ENCODE measurements around the gene ABCB8. TPM values are rescaled to one million over a fixed set of nuclear protein-coding genes. Genes with fewer than 3 reads are reported as not detected.

ABCB8 gene
- total RNA-seq, 2 experiments from 2014 or later, result 51.2 to 53.3 TPM

DNA sequence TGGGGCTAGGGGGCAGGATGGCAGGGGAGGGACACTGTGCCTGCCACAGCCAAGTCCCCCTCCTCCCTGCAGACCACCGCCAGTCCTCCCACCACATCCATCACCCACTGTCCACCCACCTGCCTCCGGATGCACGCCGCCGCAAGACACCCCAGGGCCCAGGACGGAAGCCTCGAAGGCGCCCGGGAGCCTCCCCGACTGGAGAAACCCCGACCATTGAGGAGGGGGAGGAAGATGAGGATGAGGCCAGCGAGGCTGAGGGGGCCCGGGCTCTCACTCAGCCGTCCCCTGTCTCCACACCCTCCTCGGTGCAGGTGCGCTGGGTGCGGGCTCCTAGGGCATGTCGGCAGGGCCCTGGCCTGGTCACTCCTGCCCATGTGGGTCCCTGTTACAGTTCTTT is 36.2 kb downstream of the ABCB8 start:
- ChIA-PET CTCF (no interaction called here), POLR2A (no interaction called here)
- no peaks in the 10 kb centered on the region for H3K9me3 Mint-ChIP-seq
- H3K4me3 Mint-ChIP-seq, result no peak overlapping the region
- peaks cover 35% of the 10 kb centered on the region for H3K36me3 Mint-ChIP-seq (ENCODE audit: low read depth)
- no peak for DNase-seq
- H3K27me3 Mint-ChIP-seq, result no peaks in the 10 kb centered on the region
- peaks cover 18% of the 10 kb centered on the region for H3K4me1 Mint-ChIP-seq
- H3K27ac Mint-ChIP-seq, result no peak overlapping the region

DNA sequence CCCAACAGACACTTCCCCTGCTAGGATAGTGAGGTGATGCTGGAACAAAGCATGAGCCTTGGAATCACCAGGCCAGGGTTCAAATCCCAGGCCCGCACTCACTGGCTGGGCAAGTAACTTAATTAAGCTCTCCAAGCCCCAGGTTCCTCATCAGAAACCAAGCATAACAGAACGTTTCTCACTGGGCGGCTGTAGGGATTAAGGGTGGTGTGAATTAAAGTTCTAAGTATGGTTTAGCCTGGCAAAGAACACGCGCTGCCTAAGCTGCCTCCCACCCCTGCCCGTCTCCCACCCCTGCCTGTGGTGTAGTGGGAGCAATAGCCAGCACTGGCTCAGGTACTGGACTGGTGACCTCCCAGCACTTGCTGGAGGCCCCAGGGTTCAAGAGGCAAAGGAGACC is 36.7 kb downstream of the ABCB8 start:
- H3K27me3 Mint-ChIP-seq, result no peaks in the 10 kb centered on the region
- POLR2A ChIA-PET, result no interaction called here
- no peak overlapping the region for H3K27ac Mint-ChIP-seq

DNA sequence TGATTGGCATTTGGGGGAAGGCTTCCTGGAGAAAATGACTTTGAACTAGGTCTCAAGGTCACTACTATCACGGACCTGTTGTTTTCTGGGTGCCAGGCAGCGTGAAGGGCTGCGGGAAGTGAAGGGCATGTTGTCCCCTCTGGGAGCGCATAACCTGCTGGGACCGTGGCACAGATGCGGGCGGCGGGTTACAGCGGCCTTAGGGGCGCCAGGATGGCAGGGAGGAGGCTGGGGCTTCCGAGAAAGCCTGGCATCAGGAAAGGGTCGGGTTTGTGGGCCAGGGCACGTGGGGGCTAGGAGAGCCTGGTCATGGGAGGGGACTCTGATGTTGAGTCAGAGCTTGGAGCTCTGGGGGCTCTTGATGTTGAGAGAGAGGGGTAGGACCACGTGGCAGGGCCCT is 37.3 kb downstream of the ABCB8 start:
- DNase-seq, result no peak
- peaks cover 14% of the 10 kb centered on the region for H3K4me1 Mint-ChIP-seq
- H3K36me3 Mint-ChIP-seq (ENCODE audit: low read depth), result peaks cover 37% of the 10 kb centered on the region
- no peak overlapping the region for H3K4me3 Mint-ChIP-seq
- ChIA-PET CTCF (no interaction called here), POLR2A (interaction anchor here (0.9 kb wide), 1 partner anchor 15 kb away, joined by 4 read pairs; the partner anchor contains the start of gene FASTK)
- H3K9me3 Mint-ChIP-seq, result no peaks in the 10 kb centered on the region
- H3K27ac Mint-ChIP-seq, result no peak overlapping the region
- no peaks in the 10 kb centered on the region for H3K27me3 Mint-ChIP-seq

More for the DNA sequence above, 36.7 kb downstream of the ABCB8 start:
- CTCF ChIA-PET, result no interaction called here
- Mint-ChIP-seq H3K9me3 (no peaks in the 10 kb centered on the region), H3K4me3 (no peak overlapping the region), H3K36me3 (ENCODE audit: low read depth) (peaks cover 35% of the 10 kb centered on the region), H3K4me1 (peaks cover 18% of the 10 kb centered on the region)
- DNase-seq, result no peak

DNA sequence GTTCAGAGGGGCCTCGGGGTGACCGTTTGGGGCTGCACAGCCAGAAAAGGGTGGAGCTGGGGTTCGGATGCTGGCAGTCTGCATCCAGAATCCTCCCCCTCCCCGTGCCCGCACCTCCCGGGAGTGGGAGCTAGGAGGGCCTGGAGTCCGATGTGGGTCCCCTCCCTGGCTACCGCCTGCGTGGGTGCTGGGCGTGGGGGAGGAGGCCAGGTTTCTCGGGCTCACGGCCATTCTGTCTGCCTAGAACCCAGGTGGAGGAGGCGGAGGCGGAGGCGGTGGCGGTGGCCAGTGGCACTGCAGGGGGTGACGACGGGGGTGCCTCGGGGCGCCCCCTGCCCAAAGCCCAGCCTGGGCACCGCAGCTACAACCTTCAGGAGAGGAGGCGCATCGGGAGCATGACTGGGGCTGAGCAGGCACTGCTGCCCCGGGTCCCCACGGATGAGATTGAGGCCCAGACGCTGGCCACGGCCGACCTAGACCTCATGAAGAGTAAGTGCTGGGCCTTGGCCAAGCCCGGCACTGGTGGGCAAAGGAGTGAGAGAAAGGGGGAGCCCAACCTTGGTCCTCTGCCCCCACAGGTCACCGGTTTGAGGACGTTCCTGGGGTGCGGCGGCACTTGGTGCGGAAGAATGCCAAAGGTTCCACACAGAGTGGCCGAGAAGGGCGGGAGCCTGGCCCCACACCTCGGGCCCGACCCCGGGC is 38.2 kb downstream of the ABCB8 start:
- ChIA-PET POLR2A (interaction anchor here (0.9 kb wide), 1 partner anchor 14 kb away, joined by 4 read pairs; the partner anchor contains the start of gene FASTK), CTCF (no interaction called here)
- H3K9me3 Mint-ChIP-seq, result no peaks in the 10 kb centered on the region
- no peak overlapping the region for H3K4me3 Mint-ChIP-seq
- DNase-seq, result no peak
- H3K27ac Mint-ChIP-seq, result no peak overlapping the region
- H3K27me3 Mint-ChIP-seq, result no peaks in the 10 kb centered on the region
- peaks cover 38% of the 10 kb centered on the region for H3K36me3 Mint-ChIP-seq (ENCODE audit: low read depth)
- H3K4me1 Mint-ChIP-seq, result peaks cover 6% of the 10 kb centered on the region

DNA sequence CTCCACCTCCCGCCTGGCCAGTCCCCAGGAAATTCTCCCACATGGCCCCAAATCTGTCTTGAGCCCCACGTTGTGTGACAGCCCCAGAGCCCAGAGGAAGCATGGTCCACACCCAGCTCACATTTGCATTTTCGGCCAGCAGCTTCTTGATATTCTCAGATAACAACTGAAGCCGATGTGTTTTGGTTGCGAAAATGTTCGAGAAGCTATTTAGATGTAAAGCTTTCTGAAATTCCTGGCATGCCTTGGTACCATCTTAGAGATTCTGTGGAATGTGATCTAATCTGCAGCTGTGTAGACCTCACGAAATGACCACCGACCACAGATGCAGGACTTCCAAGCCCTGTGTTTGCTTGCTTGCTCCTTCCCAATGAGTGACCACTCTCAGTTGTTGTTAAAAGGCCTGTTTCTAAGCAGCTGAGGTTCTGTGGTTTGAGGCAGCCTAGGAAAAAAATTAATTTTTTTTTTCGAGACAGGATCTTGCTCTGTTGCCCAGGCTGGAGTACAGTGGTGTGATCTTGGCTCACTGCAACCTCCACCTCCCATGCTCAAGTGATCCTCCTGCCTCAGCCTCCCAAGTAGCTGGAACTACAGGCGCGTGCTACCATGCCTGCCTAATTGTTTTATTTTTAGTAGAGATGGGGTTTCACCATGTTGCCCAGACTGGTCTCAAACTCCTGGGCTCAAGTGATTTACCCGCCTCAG is 40.0 kb downstream of the ABCB8 start:
- Mint-ChIP-seq H3K9me3 (no peaks in the 10 kb centered on the region), H3K4me3 (no peak overlapping the region), H3K27me3 (no peaks in the 10 kb centered on the region), H3K27ac (no peak overlapping the region), H3K36me3 (ENCODE audit: low read depth) (peaks cover 39% of the 10 kb centered on the region), H3K4me1 (no peaks in the 10 kb centered on the region)
- no peak for DNase-seq
- POLR2A ChIA-PET, result no interaction called here
- CTCF ChIA-PET, result interaction anchor here (1.1 kb wide), 1 partner anchor 40 kb away, joined by 3 read pairs; the partner anchor contains the start of gene ABCB8

DNA sequence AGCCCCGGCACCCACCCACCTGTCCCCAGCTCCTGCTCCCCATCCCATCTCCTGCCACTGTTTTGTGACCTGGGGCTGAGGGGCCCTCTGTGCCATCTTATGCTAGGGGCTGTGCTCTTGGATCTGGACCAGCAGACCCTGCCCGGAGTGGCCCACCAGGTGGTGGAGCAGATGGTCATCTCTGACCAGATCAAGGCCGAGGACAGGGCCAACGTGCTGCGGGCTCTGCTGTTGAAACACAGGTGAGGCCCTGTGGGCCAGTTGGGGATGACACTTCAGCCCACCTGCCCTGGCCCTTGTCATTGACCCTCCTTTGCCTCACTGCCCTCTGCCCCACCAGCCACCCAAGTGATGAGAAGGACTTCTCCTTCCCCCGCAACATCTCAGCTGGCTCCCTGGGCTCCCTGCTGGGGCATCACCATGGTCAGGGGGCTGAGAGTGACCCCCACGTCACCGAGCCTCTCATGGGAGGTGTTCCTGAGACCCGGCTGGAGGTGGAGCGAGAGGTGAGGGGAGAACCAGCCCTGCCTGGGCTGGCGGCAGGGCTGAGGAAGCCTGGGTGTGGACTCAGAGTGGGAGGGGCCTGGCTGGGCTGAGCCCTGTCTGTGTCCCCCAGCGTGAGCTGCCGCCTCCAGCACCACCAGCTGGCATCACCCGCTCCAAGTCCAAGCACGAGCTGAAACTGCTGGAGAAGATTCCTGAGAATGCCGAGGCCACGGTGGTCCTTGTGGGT is 41.8 kb downstream of the ABCB8 start:
- H3K27me3 Mint-ChIP-seq, result no peaks in the 10 kb centered on the region
- H3K4me1 Mint-ChIP-seq, result no peaks in the 10 kb centered on the region
- H3K4me3 Mint-ChIP-seq, result no peak overlapping the region
- no peak for DNase-seq
- no peaks in the 10 kb centered on the region for H3K9me3 Mint-ChIP-seq
- no peak overlapping the region for H3K27ac Mint-ChIP-seq
- POLR2A ChIA-PET, result interaction anchor here (1.4 kb wide), 1 partner anchor 10 kb away, joined by 4 read pairs; no protein-coding TSS in a partner anchor
- peaks cover 37% of the 10 kb centered on the region for H3K36me3 Mint-ChIP-seq (ENCODE audit: low read depth)
- CTCF ChIA-PET, result no interaction called here

DNA sequence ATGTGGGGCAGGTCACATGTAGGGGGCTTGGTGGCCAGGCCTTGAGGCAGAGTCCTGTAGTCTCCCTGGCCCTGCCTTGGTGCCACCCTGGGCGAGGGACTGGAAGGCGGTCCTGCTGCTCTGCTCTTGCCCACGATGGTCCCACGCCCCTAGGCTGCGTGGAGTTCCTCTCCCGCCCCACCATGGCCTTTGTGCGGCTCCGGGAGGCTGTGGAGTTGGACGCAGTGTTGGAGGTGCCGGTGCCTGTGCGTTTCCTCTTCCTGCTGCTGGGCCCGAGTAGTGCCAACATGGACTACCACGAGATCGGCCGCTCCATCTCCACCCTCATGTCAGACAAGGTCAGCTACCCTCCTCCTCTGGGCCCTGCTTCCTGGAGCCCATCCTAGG is 42.3 kb downstream of the ABCB8 start:
- Mint-ChIP-seq H3K27ac (no peak overlapping the region), H3K4me3 (no peak overlapping the region), H3K9me3 (no peaks in the 10 kb centered on the region), H3K36me3 (ENCODE audit: low read depth) (peaks cover 34% of the 10 kb centered on the region), H3K4me1 (no peaks in the 10 kb centered on the region), H3K27me3 (no peaks in the 10 kb centered on the region)
- ChIA-PET POLR2A (interaction anchor here (1.4 kb wide), 1 partner anchor 9 kb away, joined by 4 read pairs; no protein-coding TSS in a partner anchor), CTCF (no interaction called here)
- DNase-seq, result no peak

DNA sequence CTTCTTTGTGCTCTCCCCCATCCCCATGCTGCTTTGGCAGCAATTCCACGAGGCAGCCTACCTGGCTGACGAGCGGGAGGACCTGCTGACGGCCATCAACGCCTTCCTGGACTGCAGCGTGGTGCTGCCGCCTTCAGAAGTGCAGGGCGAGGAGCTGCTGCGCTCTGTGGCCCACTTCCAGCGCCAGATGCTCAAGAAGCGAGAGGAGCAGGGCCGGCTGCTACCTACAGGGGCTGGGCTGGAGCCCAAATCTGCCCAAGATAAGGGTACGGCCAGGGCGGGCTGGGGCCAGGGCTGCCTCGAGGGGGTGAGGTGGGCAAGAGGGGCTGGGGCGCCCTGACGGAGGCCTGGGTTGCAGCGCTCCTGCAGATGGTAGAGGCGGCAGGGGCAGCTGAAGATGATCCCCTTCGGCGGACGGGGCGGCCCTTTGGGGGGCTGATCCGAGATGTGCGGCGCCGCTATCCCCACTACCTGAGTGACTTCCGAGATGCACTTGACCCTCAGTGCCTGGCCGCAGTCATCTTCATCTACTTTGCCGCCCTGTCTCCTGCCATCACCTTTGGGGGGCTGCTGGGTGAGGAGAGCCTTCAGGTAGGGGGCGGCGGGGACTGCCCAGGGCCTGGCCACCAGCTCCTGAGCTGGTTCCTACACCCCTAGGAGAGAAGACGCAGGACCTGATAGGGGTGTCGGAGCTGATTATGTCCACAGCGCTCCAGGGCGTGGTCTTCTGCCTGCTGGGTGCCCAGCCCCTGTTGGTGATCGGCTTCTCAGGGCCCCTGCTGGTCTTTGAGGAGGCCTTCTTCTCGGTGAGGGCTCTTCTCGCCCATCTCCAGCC is 43.0 kb downstream of the ABCB8 start:
- CTCF ChIA-PET, result no interaction called here
- H3K4me1 Mint-ChIP-seq, result no peaks in the 10 kb centered on the region
- POLR2A ChIA-PET, result interaction anchor here (1.4 kb wide), 1 partner anchor 9 kb away, joined by 4 read pairs; no protein-coding TSS in a partner anchor
- H3K27ac Mint-ChIP-seq, result no peak overlapping the region
- H3K27me3 Mint-ChIP-seq, result no peaks in the 10 kb centered on the region
- H3K9me3 Mint-ChIP-seq, result no peaks in the 10 kb centered on the region
- peaks cover 40% of the 10 kb centered on the region for H3K36me3 Mint-ChIP-seq (ENCODE audit: low read depth)
- H3K4me3 Mint-ChIP-seq, result no peak overlapping the region
- DNase-seq, result no peak

DNA sequence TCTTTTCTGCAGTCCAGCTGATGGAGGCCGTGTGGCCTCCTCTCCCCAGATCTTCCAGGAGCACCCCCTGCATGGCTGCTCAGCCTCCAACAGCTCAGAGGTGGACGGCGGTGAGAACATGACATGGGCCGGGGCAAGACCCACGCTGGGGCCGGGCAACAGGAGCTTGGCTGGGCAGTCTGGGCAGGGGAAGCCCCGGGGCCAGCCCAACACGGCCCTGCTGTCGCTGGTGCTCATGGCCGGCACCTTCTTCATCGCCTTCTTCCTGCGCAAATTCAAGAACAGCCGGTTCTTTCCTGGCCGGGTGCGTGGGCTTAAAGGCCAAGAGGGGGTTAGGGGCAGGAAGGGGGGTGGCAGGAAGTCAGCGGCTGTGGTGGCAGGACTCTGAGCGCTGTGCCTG is 45.7 kb downstream of the ABCB8 start:
- ChIA-PET CTCF (no interaction called here), POLR2A (interaction anchor here (1.2 kb wide), 1 partner anchor 40 kb away, joined by 3 read pairs; no protein-coding TSS in a partner anchor)
- DNase-seq, result no peak
- no peaks in the 10 kb centered on the region for H3K9me3 Mint-ChIP-seq
- no peaks in the 10 kb centered on the region for H3K27me3 Mint-ChIP-seq
- H3K27ac Mint-ChIP-seq, result no peak overlapping the region
- peaks cover 40% of the 10 kb centered on the region for H3K36me3 Mint-ChIP-seq (ENCODE audit: low read depth)
- peaks cover 8% of the 10 kb centered on the region for H3K4me1 Mint-ChIP-seq
- no peak overlapping the region for H3K4me3 Mint-ChIP-seq

DNA sequence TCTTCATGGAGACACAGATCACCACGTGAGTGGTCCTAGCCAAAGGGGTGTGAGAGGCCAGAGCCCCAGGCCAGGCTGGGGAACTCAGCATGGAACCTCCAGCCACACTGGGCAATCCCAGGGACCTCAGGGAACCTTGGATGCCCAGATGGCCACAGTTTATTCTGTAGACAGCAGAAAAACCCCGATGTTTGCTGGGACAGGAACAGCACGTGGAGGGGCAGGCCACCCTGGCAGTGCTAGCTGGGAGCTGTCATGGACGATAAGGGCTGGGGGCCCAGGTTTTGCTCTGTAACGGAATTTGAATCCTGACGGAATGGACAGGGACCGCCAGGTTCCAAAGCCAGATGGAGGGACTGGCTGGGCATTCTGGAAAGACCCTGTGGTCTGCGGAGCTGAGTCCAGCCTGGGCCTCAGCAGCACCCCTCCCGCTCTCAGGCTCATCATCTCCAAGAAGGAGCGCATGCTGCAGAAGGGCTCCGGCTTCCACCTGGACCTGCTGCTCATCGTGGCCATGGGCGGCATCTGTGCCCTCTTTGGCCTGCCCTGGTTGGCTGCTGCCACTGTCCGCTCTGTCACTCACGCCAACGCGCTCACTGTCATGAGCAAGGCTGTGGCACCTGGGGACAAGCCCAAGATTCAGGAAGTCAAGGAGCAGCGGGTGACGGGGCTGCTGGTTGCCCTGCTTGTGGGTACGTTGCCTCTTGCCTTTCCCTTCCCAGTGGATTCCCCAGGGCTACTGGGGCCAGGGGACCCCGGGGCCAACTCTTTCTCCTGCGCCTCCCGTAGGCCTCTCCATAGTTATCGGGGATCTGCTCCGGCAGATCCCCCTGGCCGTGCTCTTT is 46.8 kb downstream of the ABCB8 start:
- no peak overlapping the region for H3K27ac Mint-ChIP-seq
- no peak for DNase-seq
- ChIA-PET CTCF (interaction anchor here (1.4 kb wide), 1 partner anchor 35 kb away, joined by 3 read pairs; no protein-coding TSS in a partner anchor), POLR2A (interaction anchor here (1.2 kb wide), 1 partner anchor 39 kb away, joined by 3 read pairs; no protein-coding TSS in a partner anchor)
- H3K9me3 Mint-ChIP-seq, result no peaks in the 10 kb centered on the region
- no peak overlapping the region for H3K4me3 Mint-ChIP-seq
- peaks cover 42% of the 10 kb centered on the region for H3K36me3 Mint-ChIP-seq (ENCODE audit: low read depth)
- H3K27me3 Mint-ChIP-seq, result no peaks in the 10 kb centered on the region
- peaks cover 18% of the 10 kb centered on the region for H3K4me1 Mint-ChIP-seq

DNA sequence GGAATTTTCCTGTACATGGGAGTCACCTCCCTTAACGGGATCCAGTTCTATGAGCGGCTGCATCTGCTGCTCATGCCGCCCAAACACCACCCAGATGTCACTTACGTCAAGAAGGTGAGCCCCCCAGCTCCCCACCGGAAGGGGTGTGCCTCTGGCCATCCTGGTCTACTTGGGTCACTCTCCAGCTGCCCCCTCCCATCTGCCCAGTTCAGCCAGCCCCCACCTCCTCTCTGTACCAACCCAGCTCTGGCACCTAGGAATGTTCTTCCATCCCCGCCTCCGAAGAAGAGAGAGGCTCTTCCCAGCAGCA is 47.4 kb downstream of the ABCB8 start:
- CTCF ChIA-PET, result interaction anchor here (1.4 kb wide), 1 partner anchor 35 kb away, joined by 3 read pairs; no protein-coding TSS in a partner anchor
- Mint-ChIP-seq H3K27me3 (no peaks in the 10 kb centered on the region), H3K36me3 (ENCODE audit: low read depth) (peaks cover 39% of the 10 kb centered on the region), H3K4me3 (no peak overlapping the region), H3K27ac (no peak overlapping the region), H3K9me3 (no peaks in the 10 kb centered on the region), H3K4me1 (peaks cover 18% of the 10 kb centered on the region)
- POLR2A ChIA-PET, result interaction anchor here (0.9 kb wide), 1 partner anchor 17 kb away, joined by 3 read pairs; no protein-coding TSS in a partner anchor
- DNase-seq, result no peak

DNA sequence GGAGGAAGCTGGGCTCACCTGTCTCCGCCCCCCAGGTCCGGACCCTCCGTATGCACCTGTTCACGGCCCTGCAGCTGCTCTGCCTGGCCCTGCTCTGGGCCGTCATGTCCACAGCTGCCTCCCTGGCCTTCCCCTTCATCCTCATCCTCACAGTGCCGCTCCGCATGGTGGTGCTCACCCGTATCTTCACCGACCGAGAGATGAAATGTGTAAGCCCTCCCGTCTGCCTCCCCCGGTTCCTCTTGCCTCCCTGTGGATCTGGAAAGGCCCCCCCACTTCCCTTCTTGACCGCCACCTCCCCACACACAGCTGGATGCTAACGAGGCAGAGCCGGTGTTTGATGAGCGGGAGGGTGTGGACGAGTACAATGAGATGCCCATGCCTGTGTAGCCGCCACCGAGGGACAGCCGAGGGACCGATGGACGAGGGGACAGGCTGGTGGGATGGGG is 47.8 kb downstream of the ABCB8 start:
- ChIA-PET CTCF (interaction anchor here (1.0 to 1.4 kb wide), 2 partner anchors 17 to 34 kb away, joined by 3 read pairs; no protein-coding TSS in a partner anchor), POLR2A (interaction anchor here (0.9 kb wide), 1 partner anchor 17 kb away, joined by 3 read pairs; no protein-coding TSS in a partner anchor)
- H3K4me1 Mint-ChIP-seq, result peaks cover 18% of the 10 kb centered on the region
- H3K27me3 Mint-ChIP-seq, result no peaks in the 10 kb centered on the region
- peaks cover 38% of the 10 kb centered on the region for H3K36me3 Mint-ChIP-seq (ENCODE audit: low read depth)
- no peak for DNase-seq
- no peak overlapping the region for H3K27ac Mint-ChIP-seq
- no peaks in the 10 kb centered on the region for H3K9me3 Mint-ChIP-seq
- no peak overlapping the region for H3K4me3 Mint-ChIP-seq

Measured in activated CD4-positive, alpha-beta memory T cell treated with anti-CD3 and anti-CD28 coated beads, Interleukin-2, amount 10 ng/mL, durations not matched to agents 7 days and 5 days (primary cell).